B cell (primary cell): ENCODE data around the gene SNED1. TPM values are rescaled to one million over a fixed set of nuclear protein-coding genes. Genes with fewer than 3 reads are reported as not detected.

Experiments used
- ATAC-seq: fragments of 200-7000 bp; cut with Tn5 transposase; one replicate; pipeline ENCODE4 v1.10.0; 2021; ENCODE audit warnings: low read depth, mild to moderate bottlenecking, moderate number of reproducible peaks, moderate library complexity
- CTCF ChIA-PET: fragments of 350-600 bp; sonication (Branson Sonifier 250); formaldehyde crosslinking; loops from one replicate; lab custom pipeline; 2021; ENCODE audit warnings: antibody characterized with exemption, inconsistent platforms; lab: Charles Lee
- POLR2A ChIA-PET: fragments of 350-600 bp; sonication (Branson Sonifier 250); formaldehyde crosslinking; loops from one replicate; lab custom pipeline; 2021; ENCODE audit warnings: antibody characterized with exemption; lab: Charles Lee
- DNase-seq: peaks from one replicate; pipeline ENCODE4 v3.0.0; 2013
- H2AFZ ChIP-seq: 2 replicates; pipeline ENCODE4 v1.6.1; 2012; ENCODE audit warnings: mild to moderate bottlenecking, low read depth, low read length; ENCODE audit not compliant: insufficient read depth, poor library complexity, severe bottlenecking
- H3K27ac ChIP-seq, 2 donors: 1 replicate in 1 of 2; 2 replicates in 1 of 2; pipeline ENCODE4 v1.5.1; 2012 to 2013; ENCODE audit warnings: low read length in 2 of 2, mild to moderate bottlenecking in 2 of 2, moderate library complexity in 1 of 2
- H3K27me3 ChIP-seq, 4 experiments: fragments of 200-600 bp in 1 of 4; sonication (generic) in 1 of 4; replicated peaks in 1 of 4; 1 replicate in 2 of 4; 2 replicates in 2 of 4; pipeline versions ENCODE4 v1.6.1 to v1.7.0; 2013 to 2016; ENCODE audit warnings: low read length in 3 of 4, mild to moderate bottlenecking in 2 of 4, mixed read lengths in 1 of 4, moderate library complexity in 1 of 4; ENCODE audit not compliant: insufficient read depth in 4 of 4, control insufficient read depth in 3 of 4; ENCODE audit errors: control extremely low read depth in 1 of 4
- H3K36me3 ChIP-seq, 2 experiments: replicated peaks in 1 of 2; 1 replicate in 1 of 2; 2 replicates in 1 of 2; pipeline versions ENCODE4 v1.6.1 to v1.7.1; 2013; ENCODE audit warnings: low read length in 1 of 2; ENCODE audit not compliant: insufficient read depth in 2 of 2, control insufficient read depth in 1 of 2; ENCODE audit errors: control extremely low read depth in 1 of 2, extremely low read depth in 1 of 2
- H3K4me1 ChIP-seq, 2 donors: fragments of 200-600 bp in 1 of 2; sonication (generic) in 1 of 2; 1 replicate in 1 of 2; 2 replicates in 1 of 2; pipeline versions ENCODE4 v1.5.1 to v1.6.1; 2013 to 2017; ENCODE audit warnings: low read length in 2 of 2; ENCODE audit not compliant: control insufficient read depth in 2 of 2, insufficient read depth in 2 of 2
- H3K4me2 ChIP-seq: replicated peaks from 2 replicates; pipeline ENCODE3; 2012; ENCODE audit warnings: mild to moderate bottlenecking, low read depth, low read length; ENCODE audit not compliant: poor library complexity, severe bottlenecking
- H3K4me3 ChIP-seq, 5 experiments: fragments of 200-600 bp in 1 of 5; sonication (generic) in 1 of 5; 1 replicate in 3 of 5; 2 replicates in 2 of 5; pipeline versions ENCODE4 v1.5.1 to v1.7.0; 2011 to 2016; ENCODE audit warnings: low read length in 4 of 5, mild to moderate bottlenecking in 4 of 5, low read depth in 2 of 5, control low read depth in 1 of 5, moderate library complexity in 1 of 5; ENCODE audit not compliant: insufficient read depth in 1 of 5; ENCODE audit errors: control extremely low read depth in 1 of 5, extremely low read depth in 1 of 5
- H3K79me2 ChIP-seq: fragments of 200-600 bp; sonication (generic); one replicate; pipeline ENCODE4 v1.6.0; 2016; ENCODE audit warnings: low read length; ENCODE audit not compliant: control insufficient read depth, insufficient read depth
- H3K9ac ChIP-seq: fragments of 200-600 bp; sonication (generic); 2 replicates; pipeline ENCODE4 v1.6.1; 2017; ENCODE audit warnings: mild to moderate bottlenecking, low read length, moderate library complexity
- H3K9me3 ChIP-seq, 3 donors: one replicate each; pipeline versions ENCODE4 v1.6.1 to v1.7.1; 2013; ENCODE audit warnings: low read length in 2 of 3; ENCODE audit not compliant: control insufficient read depth in 2 of 3, insufficient read depth in 1 of 3; ENCODE audit errors: control extremely low read depth in 1 of 3
- H4K20me1 ChIP-seq: 2 replicates; pipeline ENCODE4 v1.6.0; 2012; ENCODE audit warnings: mild to moderate bottlenecking, low read length; ENCODE audit not compliant: insufficient read depth, control insufficient read depth, poor library complexity, severe bottlenecking
- H3K27ac Mint-ChIP-seq: one replicate; pipeline ENCODE4 v1.8.0; 2021; ENCODE audit warnings: mixed read lengths
- H3K27me3 Mint-ChIP-seq: one replicate; pipeline ENCODE4 v1.8.0; 2021; ENCODE audit warnings: mixed read lengths
- H3K4me1 Mint-ChIP-seq: one replicate; pipeline ENCODE4 v1.8.0; 2021; ENCODE audit warnings: mixed read lengths
- H3K4me3 Mint-ChIP-seq: one replicate; pipeline ENCODE4 v1.8.0; 2021; ENCODE audit warnings: mixed read lengths
- H3K9me3 Mint-ChIP-seq: one replicate; pipeline ENCODE4 v1.8.0; 2022; ENCODE audit warnings: mixed read lengths; ENCODE audit not compliant: insufficient read depth
- CTCF ChIP-seq: fragments of 200-600 bp; IDR thresholded peaks from one replicate; pipeline ENCODE4 v1.8.0; 2022; ENCODE audit warnings: antibody characterized with exemption, mild to moderate bottlenecking
- EZH2 ChIP-seq: IDR thresholded peaks from 2 replicates; pipeline ENCODE4 v1.6.1; 2012; ENCODE audit warnings: borderline replicate concordance, low read depth, mild to moderate bottlenecking, moderate library complexity, low read length; ENCODE audit not compliant: insufficient read depth, poor library complexity, severe bottlenecking
- WGBS: methylation state at CpG from one replicate; pipeline ENCODE4 v1.1.5; 2013; ENCODE audit warnings: missing lambda C conversion rate; ENCODE audit not compliant: insufficient coverage; 5-methylcytosine and 5-hydroxymethylcytosine counted together
- intact Hi-C: fragments of 100-400 bp; cut with micrococcal nuclease; formaldehyde crosslinking; loops from one replicate; pipeline ENCODE4 v1.10.0; 2022
- polyA plus RNA-seq: library from polyadenylated mRNA; depleted of rRNA; stranded (reverse); fragments of >200 nt; gene quantifications from 2 replicates; pipeline ENCODE4 v1.2.3, GENCODE V29; 2012
- total RNA-seq, 2 donors: library from RNA; stranded (reverse); fragments of 120-200 nt in 1 of 2; gene quantifications; 1 replicate in 1 of 2; 2 replicates in 1 of 2; pipeline versions ENCODE4 v1.2.3 to v1.2.4, GENCODE V29; 2013 to 2022

Gene SNED1
- total and polyA plus RNA-seq, 2 donors (not counting 1 experiment from before 2014, with no cell fraction given), result 25.5 to 336 TPM

- 76% methylated on average over 18 of the region's 18 CpGs for WGBS
- H3K4me3 ChIP-seq, result no peak overlapping the region
- Mint-ChIP-seq H3K4me3 (no peak overlapping the region), H3K27ac (no peak overlapping the region), H3K9me3 (no peaks in the 10 kb centered on the region), H3K27me3 (no peaks in the 10 kb centered on the region), H3K4me1 (no peaks in the 10 kb centered on the region)
- H3K79me2 ChIP-seq, result no peaks in the 10 kb centered on the region
- H2AFZ ChIP-seq, result no peak overlapping the region
- no peaks in the 10 kb centered on the region for H4K20me1 ChIP-seq
- H3K27me3 ChIP-seq, result no peaks in the 10 kb centered on the region
- peaks cover 0 to 7% of the 10 kb centered on the region in 2 donors for H3K4me1 ChIP-seq
- CTCF ChIA-PET, result no interaction called here
- ATAC-seq (peak; percentile 59), DNase-seq (no peak)
- POLR2A ChIA-PET, result interaction anchor here (0.6 to 1.0 kb wide), 2 partner anchors 16 to 26 kb away, joined by 3 read pairs; no protein-coding TSS in a partner anchor
- intact Hi-C loops, result no loop called here
- H3K9me3 ChIP-seq, result no peaks in the 10 kb centered on the region
- no peak for TF ChIP-seq EZH2
- no peak for TF ChIP-seq CTCF
- H3K9ac ChIP-seq, result no peak overlapping the region
- no peak overlapping the region for H3K27ac ChIP-seq
- peak overlapping the region; percentile 5 for H3K4me2 ChIP-seq
- peaks cover 0 to 15% of the 10 kb centered on the region in 2 experiments for H3K36me3 ChIP-seq
These were observed 52.5 kb downstream of the SNED1 start for GRCh38 chr2:241050624-241051577.
